HPDE6-E6E7 (cell line): ENCODE results near the gene SDC1.
"Not testable (repeated sequence)": the region's sequence is repeated elsewhere in the genome, so short reads cannot be mapped to it uniquely, and the experiment has no call there.

Source experiments
- DNase-seq: peaks from one replicate; pipeline ENCODE4 v3.0.0; 2011; ENCODE audit warnings: missing footprints; ENCODE audit errors: extremely low spot score

The SDC1 gene, protein sequence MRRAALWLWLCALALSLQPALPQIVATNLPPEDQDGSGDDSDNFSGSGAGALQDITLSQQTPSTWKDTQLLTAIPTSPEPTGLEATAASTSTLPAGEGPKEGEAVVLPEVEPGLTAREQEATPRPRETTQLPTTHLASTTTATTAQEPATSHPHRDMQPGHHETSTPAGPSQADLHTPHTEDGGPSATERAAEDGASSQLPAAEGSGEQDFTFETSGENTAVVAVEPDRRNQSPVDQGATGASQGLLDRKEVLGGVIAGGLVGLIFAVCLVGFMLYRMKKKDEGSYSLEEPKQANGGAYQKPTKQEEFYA

DNA sequence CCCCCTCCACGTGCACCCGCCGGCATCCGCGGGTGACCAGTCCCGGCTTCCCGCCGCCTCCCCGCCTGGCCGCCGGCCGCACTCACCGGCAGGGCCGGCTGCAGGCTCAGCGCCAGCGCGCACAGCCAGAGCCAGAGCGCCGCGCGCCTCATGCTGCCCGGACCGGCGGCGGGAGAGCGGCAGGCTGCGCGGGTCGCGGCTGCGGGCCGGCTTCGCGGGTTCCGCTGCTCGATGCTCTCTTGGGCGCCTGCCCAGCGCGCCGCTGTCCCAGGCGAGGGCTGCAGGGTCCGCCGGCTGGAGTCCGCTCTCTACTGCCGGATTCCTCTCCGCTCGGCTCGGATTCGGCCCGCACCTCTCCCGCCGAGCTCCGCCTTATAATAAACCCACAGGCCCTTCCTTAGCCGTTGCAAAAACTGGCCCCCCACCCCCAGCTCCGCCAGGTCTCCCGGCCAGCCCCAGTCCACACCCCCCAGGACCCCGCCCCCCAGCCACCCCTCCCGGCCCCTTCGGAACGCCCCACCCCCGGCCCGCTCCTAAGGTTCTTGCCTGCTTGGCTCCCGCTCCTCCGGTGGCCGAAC, at the start of gene SDC1:
Gene SDC1, minus strand, starts transcription at position 415 of the 578 bp plus-strand sequence. Its CDS starts 263 bp downstream, at position 152.
- DNase-seq: peak; percentile 75

DNA sequence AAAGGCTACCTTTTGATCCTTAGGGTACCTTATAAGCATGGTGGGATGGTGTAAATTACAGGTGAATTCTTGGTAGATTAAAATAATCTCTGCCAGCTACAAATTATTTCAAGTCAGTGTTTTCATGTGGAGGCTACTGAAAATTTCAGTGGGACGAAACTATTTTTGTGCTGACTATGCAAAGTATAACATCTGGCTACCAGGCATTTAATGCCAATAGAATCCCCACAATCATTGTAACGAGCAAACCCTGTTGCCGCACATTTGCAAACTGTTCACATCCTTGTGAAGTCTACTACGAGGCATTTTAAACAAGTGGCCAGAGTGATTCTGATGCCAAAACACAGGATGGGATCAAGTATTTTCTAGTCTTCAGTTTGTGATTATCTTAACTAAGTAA, 48.1 kb upstream of the SDC1 start:
- DNase-seq: no peak

DNA sequence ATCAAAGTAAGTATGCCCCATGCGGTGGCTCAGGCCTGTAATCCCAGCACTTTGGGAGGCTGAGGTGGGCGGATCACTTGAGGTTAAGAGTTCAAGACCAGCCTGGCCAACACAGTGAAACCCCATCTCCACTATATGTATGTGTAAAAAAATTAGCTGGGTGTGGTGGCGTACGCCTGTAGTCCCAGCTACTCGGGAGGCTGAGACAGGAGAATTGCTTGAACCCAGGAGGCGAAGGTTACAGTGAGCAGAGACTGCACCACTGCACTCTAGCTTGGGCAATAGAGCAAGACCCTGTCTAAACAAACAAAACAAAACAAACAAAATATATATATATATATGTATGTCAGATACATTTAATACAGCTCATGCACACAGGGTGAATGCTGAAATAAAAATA, 43.4 kb upstream of the SDC1 start:
- not testable (repeated sequence) for DNase-seq

DNA sequence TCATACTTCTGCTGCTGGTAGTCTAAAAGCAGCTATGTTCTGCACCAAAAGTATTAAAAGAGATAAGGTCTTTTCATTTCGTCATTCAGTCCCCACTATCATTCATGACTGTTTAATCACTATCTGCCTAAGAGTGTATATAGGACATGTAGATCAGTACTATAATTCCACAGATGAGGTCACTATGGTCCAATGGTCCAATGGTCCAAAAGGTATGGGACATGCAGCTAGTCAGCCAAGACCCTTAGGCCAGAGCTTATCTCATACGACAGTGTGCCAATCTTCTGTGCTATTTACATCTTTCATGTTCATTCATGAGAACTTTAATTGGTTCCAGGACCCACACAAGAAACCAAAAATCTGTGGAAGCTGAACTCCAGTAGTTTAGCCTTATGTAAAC, 42.6 kb upstream of the SDC1 start:
- DNase-seq: no peak

DNA sequence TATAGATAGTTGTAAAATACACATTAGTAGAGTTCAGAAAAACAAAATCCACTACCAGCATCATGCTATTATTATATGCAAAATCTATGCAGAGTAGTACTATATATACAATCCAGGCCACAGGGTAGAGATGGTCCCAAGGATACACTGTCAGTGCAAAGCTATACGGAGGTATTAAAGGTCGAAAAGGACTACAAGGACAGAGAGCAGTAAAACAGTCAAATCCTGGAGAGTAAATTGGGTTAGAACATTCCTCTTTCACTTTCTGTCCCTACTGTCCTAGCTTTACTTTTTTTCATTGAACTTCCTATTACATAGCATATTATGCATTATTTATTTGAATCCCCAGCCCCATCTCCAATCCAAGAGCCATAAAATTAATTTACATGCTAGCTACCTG, 39.7 kb upstream of the SDC1 start:
- DNase-seq: no peak

DNA sequence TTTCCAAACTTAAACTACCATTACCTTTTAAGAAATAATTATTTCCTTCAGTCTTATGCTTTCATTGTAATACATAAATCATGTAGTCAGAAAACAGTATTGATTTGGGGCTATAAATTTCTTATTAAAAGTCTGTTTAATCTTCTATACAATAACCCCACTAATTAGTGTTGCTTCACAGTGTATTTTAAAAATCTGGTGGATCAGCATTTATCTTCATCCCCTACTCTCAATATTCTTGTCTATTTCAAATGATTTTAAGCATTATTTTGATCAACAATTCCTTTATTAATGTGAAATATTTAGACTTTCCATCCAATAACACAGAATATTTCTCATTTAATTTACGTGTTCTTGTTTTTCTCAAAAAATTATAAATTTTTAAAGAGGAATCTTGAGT, 32.5 kb upstream of the SDC1 start:
- DNase-seq: no peak

DNA sequence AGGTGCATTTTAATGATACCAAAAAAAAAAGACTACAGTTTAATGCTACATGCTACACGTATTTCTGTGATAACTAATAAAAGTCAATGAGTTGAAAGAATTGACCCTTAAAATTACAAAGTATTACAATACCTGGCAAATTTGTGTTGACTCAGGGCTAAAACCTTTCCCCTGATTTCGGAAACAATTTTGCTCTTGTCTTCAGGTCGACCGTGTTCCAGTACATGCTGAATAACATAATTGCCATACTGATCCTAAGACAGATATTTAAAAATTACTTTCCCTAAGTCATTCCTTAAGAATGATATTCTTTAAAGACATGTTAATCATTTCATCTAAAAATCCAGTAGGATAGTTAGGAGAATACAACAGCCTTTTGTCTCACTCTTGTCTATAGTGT, 29.8 kb upstream of the SDC1 start:
- DNase-seq: no peak

DNA sequence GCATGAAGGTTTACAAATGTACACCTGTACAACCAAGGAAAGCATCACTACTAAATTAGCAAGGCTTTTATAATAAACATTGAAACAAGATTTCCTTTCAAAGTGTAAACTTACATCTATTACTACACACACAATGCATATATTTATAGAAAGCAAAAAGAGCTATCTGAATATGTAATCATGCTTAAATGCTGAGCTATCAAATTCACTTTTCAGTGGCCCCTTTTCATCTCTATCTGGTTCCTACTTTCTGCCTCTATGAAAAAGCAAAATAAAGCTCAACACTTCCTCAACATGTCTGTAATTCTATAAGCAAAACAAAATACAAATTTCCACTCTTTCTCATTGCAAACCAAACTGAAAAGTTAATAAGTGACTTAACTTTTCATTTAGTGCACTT, 25.5 kb upstream of the SDC1 start:
- DNase-seq: no peak

DNA sequence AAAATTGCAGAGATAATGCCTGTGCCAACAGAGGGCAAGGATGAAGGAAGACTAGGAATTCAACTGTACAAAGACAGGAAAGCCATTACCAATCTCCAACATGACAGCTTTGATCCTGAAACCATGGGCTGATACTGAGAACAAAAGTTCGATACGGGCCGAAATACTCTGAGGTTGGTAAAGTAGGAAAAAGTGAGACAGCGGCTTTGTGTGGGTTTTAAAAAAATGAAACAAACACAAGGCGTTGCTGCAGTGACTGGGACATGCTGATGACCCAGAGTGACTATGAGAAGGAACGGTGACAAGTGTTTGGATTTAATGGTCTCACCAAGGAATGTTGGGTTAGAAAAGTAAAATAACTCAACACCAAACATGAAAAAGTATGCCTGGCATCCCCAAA, 24.2 kb upstream of the SDC1 start:
- DNase-seq: no peak

DNA sequence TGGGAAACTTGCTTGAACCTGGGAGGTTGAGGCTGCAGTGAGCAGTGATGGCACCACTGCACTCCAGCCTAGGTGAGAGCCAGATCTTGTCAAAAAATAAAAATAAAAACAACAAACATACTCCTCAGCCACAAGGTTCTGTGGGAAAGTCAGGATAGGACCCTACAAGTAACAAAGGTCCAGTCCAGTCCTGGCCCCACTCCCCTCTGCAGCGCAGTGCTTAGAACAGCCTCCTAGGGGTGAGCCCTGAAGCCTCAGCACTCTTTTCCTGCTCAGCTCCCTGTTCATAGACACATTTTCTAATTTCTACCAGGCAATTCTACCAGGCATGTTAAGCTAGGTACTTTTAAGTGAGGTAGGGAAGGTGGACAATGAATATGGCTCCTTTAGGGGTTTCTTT, 22.2 kb upstream of the SDC1 start:
- no peak for DNase-seq

DNA sequence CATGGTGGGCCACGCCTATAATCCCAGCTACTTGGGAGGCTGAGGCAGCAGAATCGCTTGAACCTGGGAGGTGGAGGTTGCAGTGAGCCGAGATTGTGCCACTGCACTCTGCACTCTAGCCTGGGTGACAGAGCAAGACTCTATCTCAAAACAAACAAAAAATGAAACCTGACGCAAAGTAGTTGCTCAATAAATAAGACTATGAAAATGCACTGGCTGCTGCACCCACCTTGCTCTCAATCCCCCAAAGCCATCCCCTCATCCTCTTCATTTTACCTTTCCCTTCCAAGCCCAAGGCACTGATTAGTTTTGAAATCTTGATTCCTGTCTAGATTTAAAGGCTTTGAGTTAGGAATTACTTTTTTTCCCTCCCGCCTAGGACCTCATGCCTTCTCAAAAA, 18.7 kb upstream of the SDC1 start:
- DNase-seq: not testable (repeated sequence)

DNA sequence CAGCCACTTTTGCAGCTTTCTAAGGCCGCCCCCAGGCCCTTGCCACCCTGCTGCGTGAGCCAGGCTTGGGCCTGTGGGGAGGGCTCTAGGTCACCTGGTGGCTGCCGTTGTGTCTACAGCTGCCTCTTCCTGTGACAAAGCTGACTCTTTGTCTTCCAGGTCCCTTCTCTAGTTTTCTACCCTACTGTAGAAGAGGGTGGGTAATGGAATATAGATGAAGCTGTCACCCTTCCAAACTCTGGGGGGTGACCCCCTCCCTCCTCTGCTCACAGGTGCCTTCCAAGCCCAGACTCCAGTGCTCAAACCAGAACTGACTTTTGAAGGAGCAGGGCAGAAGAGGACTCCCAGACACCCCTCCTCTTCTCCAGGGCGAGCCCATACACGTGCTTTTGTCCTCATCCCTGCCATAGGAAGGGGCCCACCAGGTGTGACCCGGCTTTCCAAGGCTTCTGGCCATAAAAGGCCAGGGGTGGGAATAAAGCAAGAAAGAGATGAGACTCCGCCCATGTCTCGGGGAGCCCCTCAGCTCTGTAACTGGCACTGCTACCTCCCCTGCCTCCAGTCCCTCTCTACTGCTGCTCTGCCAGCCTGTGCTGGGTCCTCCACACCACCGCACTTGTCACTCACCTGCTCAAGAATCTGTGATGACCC, 17.9 kb upstream of the SDC1 start:
- no peak for DNase-seq

DNA sequence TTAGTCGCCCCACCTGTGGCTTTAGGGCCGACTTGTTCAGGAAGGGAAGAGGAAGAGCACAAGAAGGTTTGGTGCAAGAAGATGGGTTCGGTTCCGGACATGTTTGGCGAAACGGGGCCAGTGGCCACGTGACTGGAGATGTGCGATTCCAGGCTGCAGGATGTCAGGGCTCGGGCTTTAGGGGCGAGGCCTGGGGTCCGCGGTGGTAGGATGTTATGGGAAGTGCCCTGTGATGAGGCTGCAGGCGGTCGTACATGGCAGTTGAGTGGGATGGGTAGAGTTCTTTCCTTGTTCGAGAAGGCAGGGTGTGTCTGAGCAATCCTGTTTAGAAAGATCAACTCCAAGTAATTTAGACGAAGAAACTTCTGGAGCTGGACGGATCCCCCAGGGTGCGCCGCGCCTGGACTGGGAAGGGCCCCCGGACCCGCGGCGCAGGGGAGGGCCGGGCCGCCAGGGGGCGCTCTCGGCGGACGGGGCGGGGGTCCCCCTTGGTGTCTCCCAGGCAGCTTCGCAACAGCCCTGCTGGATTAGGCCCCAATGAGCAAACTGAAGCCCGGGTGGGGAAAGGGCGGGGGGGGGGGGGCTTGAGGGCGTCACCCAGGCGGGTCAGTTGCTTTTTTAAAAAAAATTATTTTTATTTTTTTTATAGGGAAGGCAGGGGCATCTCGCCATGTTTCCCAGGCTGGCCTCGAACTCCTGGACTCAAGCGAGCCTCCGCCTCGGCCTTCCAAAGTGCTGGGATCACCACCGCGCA, 17.2 kb upstream of the SDC1 start:
- DNase-seq: no peak

DNA sequence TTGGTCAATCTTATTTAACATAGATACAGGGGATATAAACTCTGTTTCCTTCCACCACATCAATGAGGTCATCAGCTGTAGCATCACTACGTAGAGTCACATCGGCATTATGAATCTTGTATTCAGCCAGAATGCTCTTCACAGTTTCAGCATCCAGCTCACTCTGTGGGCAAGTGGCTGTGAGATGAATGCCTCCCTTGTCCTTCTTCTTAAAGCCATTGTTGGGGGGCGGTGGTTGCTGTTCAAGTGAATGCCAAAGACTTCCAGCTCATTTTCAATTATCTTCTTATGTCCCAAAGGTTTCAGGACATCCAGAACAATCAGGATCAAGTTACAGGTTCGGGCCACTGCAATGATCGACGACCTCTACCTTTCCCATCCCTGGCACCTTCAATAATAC, 15.4 kb upstream of the SDC1 start:
- DNase-seq: not testable (repeated sequence)

DNA sequence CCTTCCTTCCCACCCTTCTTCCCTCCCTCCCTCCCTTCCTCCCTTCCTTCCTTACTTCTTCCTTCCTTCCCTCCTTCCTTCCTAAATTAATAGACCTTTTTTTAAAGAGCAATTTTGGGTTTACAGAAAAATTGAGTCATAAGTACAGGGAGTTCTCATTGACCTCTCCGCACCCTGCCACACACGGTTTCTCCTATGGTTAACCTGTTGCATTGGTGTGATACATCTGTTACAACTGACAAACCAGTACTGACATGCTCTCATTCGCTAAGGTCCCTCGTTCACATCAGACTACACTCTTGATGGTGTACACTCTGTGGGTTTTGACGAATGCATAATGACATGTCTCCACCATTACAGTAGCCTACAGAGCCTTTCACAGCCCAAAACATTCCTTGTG, 11.6 kb upstream of the SDC1 start:
- DNase-seq: no peak

DNA sequence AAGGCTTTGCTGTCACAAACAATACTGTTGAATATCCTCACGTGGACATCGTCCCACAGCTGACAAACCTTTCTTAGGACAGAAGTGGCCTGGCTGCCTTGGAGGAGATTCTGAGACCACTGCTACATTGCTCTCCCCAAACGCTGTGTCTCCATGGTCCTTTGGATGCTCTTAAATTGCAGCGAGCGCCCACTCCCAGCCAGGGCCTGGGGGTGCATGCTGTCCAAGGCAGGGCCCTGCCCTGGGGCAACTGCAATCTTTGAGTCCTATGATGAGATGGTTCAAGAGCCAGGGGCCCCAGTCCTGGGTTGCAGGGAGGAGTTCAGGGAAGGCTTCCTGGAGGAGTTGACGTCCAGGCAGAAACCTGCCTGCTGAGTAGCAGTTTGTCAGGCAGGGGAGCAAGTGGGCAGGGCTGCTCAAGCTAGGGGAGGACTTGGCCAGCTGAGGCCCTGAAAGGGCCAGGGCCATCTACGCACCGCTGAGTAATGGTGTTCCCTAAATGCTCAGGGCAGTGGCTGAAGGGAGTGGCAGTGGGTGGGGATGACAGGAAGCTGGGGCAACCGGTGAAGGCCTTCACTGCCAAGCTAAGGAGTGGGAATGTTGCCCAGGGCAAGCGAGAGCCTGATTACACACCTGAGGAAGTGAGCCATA, 10.8 kb upstream of the SDC1 start:
- DNase-seq: peak; percentile 93

DNA sequence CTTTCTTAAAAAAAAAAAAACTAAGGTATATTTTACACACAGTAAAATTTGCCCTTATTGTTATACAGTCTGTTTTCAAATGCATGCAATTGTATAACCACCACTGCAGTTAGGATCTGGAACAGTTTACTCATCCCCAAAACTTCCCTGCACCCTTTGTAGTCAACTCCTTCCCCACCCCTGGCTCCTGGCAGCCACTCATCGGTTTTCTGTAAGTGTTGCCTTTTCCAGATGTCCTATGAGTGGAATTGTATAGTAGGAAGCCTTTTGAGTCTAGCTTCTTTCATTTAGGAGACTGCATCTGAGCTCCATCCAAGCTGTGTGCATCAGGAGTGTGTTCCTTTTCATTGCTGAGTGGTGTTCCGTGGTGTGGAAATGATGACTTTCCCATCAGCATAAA, 9.7 kb upstream of the SDC1 start:
- not testable (repeated sequence) for DNase-seq

DNA sequence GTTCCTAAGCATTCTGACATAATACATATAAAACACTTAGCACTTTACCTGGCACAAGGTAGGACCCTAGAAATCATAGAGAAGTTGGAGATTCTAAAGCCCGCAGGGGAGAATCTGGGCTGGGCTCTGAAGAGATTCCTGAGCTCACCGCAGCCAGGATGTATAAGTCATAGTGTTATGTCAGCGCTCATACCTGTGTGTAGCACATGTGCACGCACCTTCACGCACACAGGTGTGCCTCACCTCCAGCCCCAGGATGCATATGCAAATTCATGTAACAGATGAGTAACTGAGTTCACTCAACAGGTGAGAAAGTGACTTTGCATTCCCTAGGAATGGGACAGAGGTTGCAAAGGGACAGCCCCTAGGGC, 7.9 kb upstream of the SDC1 start:
- DNase-seq: peak; percentile 81

DNA sequence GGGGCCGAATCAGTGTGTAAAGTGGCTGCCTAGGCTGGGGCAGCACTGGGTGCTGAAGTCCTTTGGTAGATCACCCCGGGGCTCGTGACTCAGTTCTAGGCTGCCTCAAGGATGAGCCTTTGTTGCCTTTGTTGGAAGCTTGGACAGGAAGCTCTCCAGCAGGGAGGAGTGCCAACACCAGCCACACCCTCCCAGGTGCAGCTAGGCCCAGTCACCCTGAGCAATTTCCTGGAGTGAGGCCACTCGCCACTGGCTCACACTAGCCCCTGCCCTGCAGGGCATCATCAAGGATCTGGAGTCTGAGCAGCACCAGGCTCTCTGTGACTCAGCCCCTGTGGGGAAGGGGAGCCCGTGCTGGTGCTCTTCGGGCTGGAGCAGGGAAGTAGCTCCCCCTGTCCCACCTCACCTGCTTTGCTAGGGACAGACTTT, 6.7 kb upstream of the SDC1 start:
- DNase-seq: peak; percentile 91

DNA sequence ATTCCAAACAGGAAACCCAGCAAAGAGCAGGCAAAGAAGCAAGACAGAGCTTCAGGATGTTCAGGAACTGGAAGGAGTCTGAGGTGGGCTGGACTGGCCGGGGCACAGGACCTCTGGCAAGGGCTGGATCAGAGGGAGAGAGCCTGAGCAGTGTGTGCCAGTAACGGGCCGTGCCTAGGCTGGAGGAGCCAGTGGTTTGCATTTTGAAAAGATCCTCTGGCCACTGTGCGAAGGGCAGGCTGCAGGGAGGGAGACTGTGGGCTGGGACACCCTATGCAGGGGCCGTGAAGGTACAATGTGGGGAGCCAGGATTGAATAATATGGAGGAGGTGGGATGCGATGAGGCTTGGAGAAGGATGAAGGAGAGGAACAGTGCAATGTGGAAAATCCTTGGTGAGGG, 6.2 kb upstream of the SDC1 start:
- no peak for DNase-seq

DNA sequence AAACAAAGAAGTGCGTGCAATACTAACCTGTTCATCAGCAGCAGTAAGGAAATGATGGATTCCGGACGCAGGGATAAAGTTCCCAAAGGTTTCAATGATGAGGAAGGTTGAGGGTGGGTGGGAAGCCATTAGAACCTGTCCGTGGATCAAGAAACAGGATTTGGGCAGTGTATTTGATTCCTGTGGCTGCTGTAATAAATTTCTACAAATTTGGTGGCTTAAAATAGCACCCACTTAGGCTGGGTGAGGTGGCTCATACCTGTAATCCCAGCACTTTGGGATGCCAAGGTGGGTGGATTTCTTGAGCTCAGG, 5.1 kb upstream of the SDC1 start:
- DNase-seq: no peak
